C4-2B (cell line): ENCODE measurements around the gene TCF4.

Experiments used
- H3K27ac ChIP-seq: fragments of 450-650 bp; 2 replicates; pipeline ENCODE4 v1.5.1; 2017
- CTCF ChIP-seq: fragments of 450-650 bp; conservative IDR thresholded peaks from 2 replicates; pipeline ENCODE4 v1.5.1; 2017; ENCODE audit warnings: mild to moderate bottlenecking
- ZFX ChIP-seq: fragments of 450-650 bp; IDR thresholded peaks from 2 replicates; pipeline ENCODE4 v1.6.1; 2017

Gene TCF4

GRCh38 chr18:55272510-55273243 is 315.3 kb downstream of the TCF4 start:
- H3K27ac ChIP-seq: no peak overlapping the region
- no peak for TF ChIP-seq CTCF
- no peak for TF ChIP-seq ZFX

DNA sequence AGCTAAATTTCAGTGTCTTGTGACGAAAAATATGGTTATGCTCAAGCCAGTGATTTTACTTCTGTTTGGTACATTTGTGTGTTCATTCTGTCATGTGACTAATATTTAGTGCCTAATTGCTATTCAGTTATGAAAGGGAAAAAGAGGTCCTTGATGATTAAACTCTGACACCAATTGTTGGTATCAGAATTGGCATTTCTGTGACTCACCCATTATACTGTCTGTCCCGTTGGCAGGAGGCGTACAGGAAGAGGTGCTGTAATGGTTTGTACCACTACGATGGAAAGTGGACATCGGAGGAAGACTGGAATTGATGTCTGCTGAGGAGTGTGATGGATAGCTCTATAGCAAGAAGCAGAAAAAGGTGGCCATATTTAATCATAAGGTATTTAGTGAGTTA is 318.4 kb downstream of the TCF4 start:
- TF ChIP-seq CTCF (no peak), ZFX (no peak)

DNA sequence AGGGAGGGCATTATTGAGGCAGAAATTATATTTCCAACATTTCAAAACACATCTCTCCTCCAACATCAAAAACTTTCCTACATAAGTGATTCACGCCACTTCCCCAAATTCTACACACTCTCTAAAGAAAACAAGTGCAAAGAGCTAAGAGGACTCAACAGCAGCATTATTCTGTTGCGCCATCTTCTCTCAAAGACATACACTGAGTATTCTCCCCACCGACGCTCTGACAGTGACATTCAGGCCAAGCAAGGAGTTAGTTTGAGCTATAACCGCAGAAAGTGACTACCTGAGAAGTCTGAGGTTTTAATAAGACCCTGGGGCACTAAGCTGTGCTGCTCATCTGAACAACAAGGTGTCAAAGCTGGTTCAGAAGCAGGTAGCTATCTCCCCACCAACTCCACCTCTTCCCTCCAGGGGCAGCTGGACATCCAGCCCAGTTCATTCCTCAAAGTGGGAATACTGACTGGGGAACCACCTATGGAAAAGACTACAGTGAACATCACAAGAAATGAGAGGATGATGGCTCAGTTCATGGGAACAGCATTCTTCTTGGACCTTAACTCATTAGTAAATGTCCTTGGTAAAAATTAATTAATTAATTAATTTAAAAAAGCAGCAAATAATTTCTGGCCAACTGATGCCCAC is 319.2 kb downstream of the TCF4 start:
- no peak overlapping the region for H3K27ac ChIP-seq
- TF ChIP-seq ZFX (no peak), CTCF (no peak)

More for the DNA sequence above, 318.4 kb downstream of the TCF4 start:
- no peak overlapping the region for H3K27ac ChIP-seq

DNA sequence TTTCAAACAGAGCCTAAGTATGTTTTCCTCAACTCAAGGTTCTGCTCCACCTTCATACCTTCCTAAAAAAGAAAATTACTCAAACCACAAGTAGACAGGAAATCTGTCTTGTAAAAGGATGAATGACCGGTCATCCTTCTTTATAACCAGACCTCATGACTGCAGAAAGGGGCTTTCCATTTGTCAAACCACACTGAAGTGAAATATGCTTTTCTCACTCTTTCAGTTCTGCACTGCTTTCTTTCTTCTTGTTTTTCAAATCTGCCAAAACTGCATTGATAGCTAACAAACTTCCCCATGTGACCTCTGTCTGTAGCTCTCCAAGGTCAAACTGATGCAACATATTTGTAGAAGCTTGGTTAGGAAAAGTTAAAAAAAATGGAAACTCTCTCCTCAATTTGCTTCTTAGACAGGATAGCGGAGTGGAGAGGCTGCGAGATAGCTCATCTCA is 319.8 kb downstream of the TCF4 start:
- TF ChIP-seq ZFX (no peak), CTCF (no peak)
- no peak overlapping the region for H3K27ac ChIP-seq

- H3K27ac ChIP-seq: no peak overlapping the region
- TF ChIP-seq ZFX: no peak
- no peak for TF ChIP-seq CTCF
Observed at GRCh38 chr18:55266981-55267380, 321.0 kb downstream of the TCF4 start.

DNA sequence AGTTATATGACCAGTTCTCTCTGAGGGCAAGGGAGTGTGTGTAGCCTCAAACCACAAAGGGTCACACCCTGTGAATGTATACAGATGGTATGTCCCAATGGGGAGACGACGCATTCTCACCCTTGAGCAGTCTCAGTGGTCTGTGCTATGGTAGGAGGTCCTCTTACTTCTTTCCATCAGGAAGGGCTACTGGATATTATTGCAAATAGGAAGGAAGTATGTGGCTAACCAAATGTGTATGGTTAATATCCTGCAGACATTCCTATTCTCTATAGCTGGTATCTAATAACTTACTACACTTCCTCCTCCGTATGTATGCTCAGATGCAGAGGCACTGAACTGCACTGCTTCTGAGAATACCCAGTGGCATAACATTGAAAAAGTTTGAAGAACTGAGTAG is 322.0 kb downstream of the TCF4 start:
- no peak overlapping the region for H3K27ac ChIP-seq
- TF ChIP-seq CTCF: no peak
- no peak for TF ChIP-seq ZFX

GRCh38 chr18:55265130-55265675 is 322.8 kb downstream of the TCF4 start:
- TF ChIP-seq ZFX (no peak), CTCF (no peak)
- no peak overlapping the region for H3K27ac ChIP-seq
